Fibroblast of pulmonary artery (primary cell): ENCODE measurements around the gene ZSCAN16.
"Not testable (repeated sequence)": the region's sequence is repeated elsewhere in the genome, so short reads cannot be mapped to it uniquely, and the experiment has no call there.

Experiments used
- DNase-seq: peaks from one replicate; pipeline ENCODE4 v3.0.0-alpha.2; 2010; ENCODE audit warnings: low read depth
- H3K4me3 ChIP-seq: replicated peaks from 2 replicates; pipeline ENCODE4 v1.5.1; 2011; ENCODE audit warnings: low read depth, mild to moderate bottlenecking, control low read depth, low read length, moderate library complexity
- TF ChIP-seq, protein P1 (sequence below): IDR thresholded peaks from 2 replicates; pipeline ENCODE4 v1.5.1; 2011; ENCODE audit warnings: mild to moderate bottlenecking, control low read depth, low read length, inconsistent platforms; ENCODE audit errors: missing control alignments

ZSCAN16 gene

DNA sequence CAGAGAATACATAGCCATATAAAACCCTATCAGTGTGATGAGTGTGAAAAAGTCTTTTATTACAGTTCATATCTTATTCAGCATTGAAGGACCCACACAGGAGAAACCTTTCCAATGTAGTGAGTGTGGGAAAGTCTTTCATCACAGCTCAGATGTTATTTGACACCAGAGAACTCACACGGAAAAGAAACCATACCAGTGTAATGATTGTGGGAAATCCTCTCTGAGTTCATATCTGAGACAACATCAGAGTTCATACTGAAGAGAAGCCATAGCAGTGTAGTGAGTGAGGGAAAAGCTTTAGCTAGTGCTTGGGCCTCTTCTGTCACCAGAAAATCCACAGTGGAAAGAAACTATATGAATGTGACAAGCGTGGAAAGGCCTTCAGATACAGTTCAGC is 8.6 kb upstream of the ZSCAN16 start:
- H3K4me3 ChIP-seq, result no peak overlapping the region
- DNase-seq, result no peak
- TF ChIP-seq, protein P1, sequence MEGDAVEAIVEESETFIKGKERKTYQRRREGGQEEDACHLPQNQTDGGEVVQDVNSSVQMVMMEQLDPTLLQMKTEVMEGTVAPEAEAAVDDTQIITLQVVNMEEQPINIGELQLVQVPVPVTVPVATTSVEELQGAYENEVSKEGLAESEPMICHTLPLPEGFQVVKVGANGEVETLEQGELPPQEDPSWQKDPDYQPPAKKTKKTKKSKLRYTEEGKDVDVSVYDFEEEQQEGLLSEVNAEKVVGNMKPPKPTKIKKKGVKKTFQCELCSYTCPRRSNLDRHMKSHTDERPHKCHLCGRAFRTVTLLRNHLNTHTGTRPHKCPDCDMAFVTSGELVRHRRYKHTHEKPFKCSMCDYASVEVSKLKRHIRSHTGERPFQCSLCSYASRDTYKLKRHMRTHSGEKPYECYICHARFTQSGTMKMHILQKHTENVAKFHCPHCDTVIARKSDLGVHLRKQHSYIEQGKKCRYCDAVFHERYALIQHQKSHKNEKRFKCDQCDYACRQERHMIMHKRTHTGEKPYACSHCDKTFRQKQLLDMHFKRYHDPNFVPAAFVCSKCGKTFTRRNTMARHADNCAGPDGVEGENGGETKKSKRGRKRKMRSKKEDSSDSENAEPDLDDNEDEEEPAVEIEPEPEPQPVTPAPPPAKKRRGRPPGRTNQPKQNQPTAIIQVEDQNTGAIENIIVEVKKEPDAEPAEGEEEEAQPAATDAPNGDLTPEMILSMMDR, result no peak

GRCh38 chr6:28117386-28118050 is 6.9 kb upstream of the ZSCAN16 start:
- TF ChIP-seq, protein P1, result no peak
- H3K4me3 ChIP-seq, result no peak overlapping the region
- no peak for DNase-seq

- no peak for DNase-seq
- TF ChIP-seq, protein P1, result no peak
- no peak overlapping the region for H3K4me3 ChIP-seq
Measured at GRCh38 chr6:28118217-28118616, 6.2 kb upstream of the ZSCAN16 start.

DNA sequence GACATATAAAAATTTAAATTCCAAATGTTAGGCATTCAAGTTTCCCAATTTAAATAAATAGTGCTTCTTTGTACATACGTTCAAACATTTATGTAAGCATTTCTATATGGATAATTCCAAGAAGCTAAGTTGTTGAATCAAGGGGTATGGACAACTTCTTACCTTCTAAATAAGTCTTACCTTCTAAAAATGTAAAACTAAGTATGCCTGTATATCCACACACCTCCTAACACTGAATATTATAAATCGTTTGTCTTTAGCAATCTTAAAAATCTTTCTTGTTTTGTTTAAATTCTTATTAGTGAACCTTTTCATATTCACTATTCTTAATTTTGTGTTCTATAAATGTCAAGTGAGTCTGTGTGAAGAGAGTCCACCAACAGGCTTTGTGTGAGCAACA is 2.5 kb upstream of the ZSCAN16 start:
- DNase-seq, result no peak
- no peak overlapping the region for H3K4me3 ChIP-seq
- TF ChIP-seq, protein P1, result no peak

- not testable (repeated sequence) for H3K4me3 ChIP-seq, DNase-seq
Measured at GRCh38 chr6:28122283-28122682, 2.1 kb upstream of the ZSCAN16 start.

- TF ChIP-seq, protein P1, result no peak
- H3K4me3 ChIP-seq, result peak overlapping the region; percentile 61
- DNase-seq, result no peak
Measured at GRCh38 chr6:28124971-28125353, 553 bp downstream of the ZSCAN16 start.

- no peak overlapping the region for H3K4me3 ChIP-seq
Measured at GRCh38 chr6:28125401-28125800, 992 bp downstream of the ZSCAN16 start.

More at GRCh38 chr6:28125401-28125800, 992 bp downstream of the ZSCAN16 start:
- TF ChIP-seq, protein P1, result no peak
- DNase-seq, result no peak
